Trophoblast cell (in vitro differentiated cells and primary cell): Measurements from ENCODE around the gene NR1H4.

ENCODE experiments used
- DNase-seq, 2 donors: peaks; one replicate each; pipeline ENCODE4 v3.0.0-alpha.2; 2016
- H2AFZ ChIP-seq: 2 replicates; pipeline ENCODE4 v1.6.1; 2013; ENCODE audit warnings: low read length, moderate library complexity, mild to moderate bottlenecking; ENCODE audit not compliant: insufficient read depth, poor library complexity
- H2AK5ac ChIP-seq: 2 replicates; pipeline ENCODE4 v1.6.1; 2013; ENCODE audit warnings: mild to moderate bottlenecking, low read length
- H2BK120ac ChIP-seq: 2 replicates; pipeline ENCODE4 v1.6.1; 2013; ENCODE audit warnings: low read length, mild to moderate bottlenecking, moderate library complexity; ENCODE audit not compliant: insufficient read depth, poor library complexity
- H2BK12ac ChIP-seq: 2 replicates; pipeline ENCODE4 v1.6.1; 2013; ENCODE audit warnings: mild to moderate bottlenecking, low read length, moderate library complexity
- H2BK5ac ChIP-seq: 2 replicates; pipeline ENCODE4 v1.6.1; 2013; ENCODE audit warnings: low read length, low read depth, moderate library complexity, mild to moderate bottlenecking; ENCODE audit not compliant: poor library complexity
- H3K14ac ChIP-seq: 2 replicates; pipeline ENCODE4 v1.6.1; 2013; ENCODE audit warnings: mild to moderate bottlenecking, low read length
- H3K18ac ChIP-seq: 2 replicates; pipeline ENCODE4 v1.6.1; 2013; ENCODE audit warnings: mild to moderate bottlenecking, low read length
- H3K23ac ChIP-seq: 2 replicates; pipeline ENCODE4 v1.6.1; 2013; ENCODE audit warnings: low read length
- H3K27ac ChIP-seq: 2 replicates; pipeline ENCODE4 v1.5.1; 2013; ENCODE audit warnings: low read depth, mild to moderate bottlenecking, inconsistent platforms, low read length, moderate library complexity
- H3K27me3 ChIP-seq: 2 replicates; pipeline ENCODE4 v1.6.1; 2013; ENCODE audit warnings: inconsistent platforms, mild to moderate bottlenecking, low read length, moderate library complexity; ENCODE audit not compliant: insufficient read depth
- H3K36me3 ChIP-seq, 2 experiments: 1 replicate in 1 of 2; 2 replicates in 1 of 2; pipeline ENCODE4 v1.6.1; 2013; ENCODE audit warnings: low read length in 2 of 2, mild to moderate bottlenecking in 2 of 2, moderate library complexity in 1 of 2; ENCODE audit not compliant: insufficient read depth in 2 of 2, control insufficient read depth in 1 of 2
- H3K4ac ChIP-seq: 2 replicates; pipeline ENCODE4 v1.6.1; 2013; ENCODE audit warnings: low read depth, mild to moderate bottlenecking, low read length, moderate library complexity
- H3K4me1 ChIP-seq, 2 experiments: 1 replicate in 1 of 2; 2 replicates in 1 of 2; pipeline ENCODE4 v1.6.1; 2013; ENCODE audit warnings: low read length in 2 of 2, mild to moderate bottlenecking in 2 of 2, moderate library complexity in 1 of 2; ENCODE audit not compliant: insufficient read depth in 2 of 2, control insufficient read depth in 1 of 2
- H3K4me2 ChIP-seq: 2 replicates; pipeline ENCODE4 v1.6.1; 2013; ENCODE audit warnings: inconsistent platforms, mild to moderate bottlenecking, low read length, moderate library complexity
- H3K4me3 ChIP-seq: 2 replicates; pipeline ENCODE4 v1.5.1; 2013; ENCODE audit warnings: mild to moderate bottlenecking, low read depth, low read length, inconsistent platforms
- H3K79me1 ChIP-seq: one replicate; pipeline ENCODE4 v1.6.1; 2013; ENCODE audit warnings: low read length
- H3K79me2 ChIP-seq: 2 replicates; pipeline ENCODE4 v1.6.1; 2013; ENCODE audit warnings: low read length, mild to moderate bottlenecking; ENCODE audit not compliant: control insufficient read depth, insufficient read depth, poor library complexity
- H3K9ac ChIP-seq: 2 replicates; pipeline ENCODE4 v1.6.1; 2013; ENCODE audit warnings: mild to moderate bottlenecking, low read length
- H3K9me3 ChIP-seq: 2 replicates; pipeline ENCODE4 v1.6.1; 2013; ENCODE audit warnings: low read depth, mild to moderate bottlenecking, control low read depth, inconsistent platforms, low read length; ENCODE audit not compliant: insufficient read depth
- H4K12ac ChIP-seq: 2 replicates; pipeline ENCODE4 v1.6.1; 2013; ENCODE audit warnings: low read depth, mild to moderate bottlenecking, low read length, moderate library complexity
- H4K8ac ChIP-seq: 2 replicates; pipeline ENCODE4 v1.6.1; 2013; ENCODE audit warnings: low read depth, mild to moderate bottlenecking, low read length, moderate library complexity
- H4K91ac ChIP-seq: one replicate; pipeline ENCODE4 v1.6.1; 2013; ENCODE audit warnings: low read depth, mild to moderate bottlenecking, low read length, moderate library complexity
- WGBS: extraction: QIAGEN DNeasy Blood & Tissue Kit; methylation state at CpG from one replicate; pipeline ENCODE4 v1.1.7; 2013; ENCODE audit warnings: missing lambda C conversion rate; ENCODE audit not compliant: insufficient read length, insufficient coverage; ENCODE audit errors: extremely low coverage; 5-methylcytosine and 5-hydroxymethylcytosine counted together

NR1H4 gene

DNA sequence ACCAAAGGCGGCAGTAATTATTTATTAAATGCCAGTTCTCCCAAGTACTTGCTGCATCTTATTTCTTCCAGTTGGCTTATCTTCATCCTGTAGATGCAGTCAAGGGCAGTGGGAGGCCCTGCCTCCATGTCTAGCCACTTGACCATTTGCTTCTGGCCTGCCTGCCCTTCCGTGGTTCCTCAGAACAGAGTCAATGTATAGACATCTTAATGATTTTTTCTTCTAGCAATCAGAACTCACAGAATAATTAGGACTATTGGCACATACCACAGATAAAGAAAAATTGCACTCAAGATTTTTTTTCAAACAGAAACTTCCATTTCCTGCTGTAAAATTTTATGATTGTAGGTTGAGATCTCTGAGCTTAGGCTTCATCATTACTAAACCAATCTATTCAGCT, 20.9 kb downstream of the NR1H4 start:
- Histone ChIP-seq H3K27me3 (no peaks in the 10 kb centered on the region), H2BK5ac (no peak overlapping the region), H3K4me3 (no peak overlapping the region), H3K79me1 (no peaks in the 10 kb centered on the region), H3K9me3 (no peaks in the 10 kb centered on the region), H3K14ac (no peak overlapping the region), H4K91ac (no peak overlapping the region), H3K4me1 (no peaks in the 10 kb centered on the region), H3K36me3 (no peaks in the 10 kb centered on the region), H3K27ac (no peak overlapping the region), H2BK120ac (no peak overlapping the region), H4K8ac (no peak overlapping the region), H2BK12ac (no peak overlapping the region), H3K18ac (no peak overlapping the region), H3K9ac (no peak overlapping the region), H3K23ac (no peak overlapping the region), H2AFZ (no peak overlapping the region), H3K79me2 (no peaks in the 10 kb centered on the region), H3K4me2 (no peak overlapping the region), H3K4ac (no peak overlapping the region), H4K12ac (no peak overlapping the region), H2AK5ac (no peak overlapping the region)
- WGBS, result no CpG with 5 or more reads among the region's 2 CpGs
- no peak for DNase-seq

DNA sequence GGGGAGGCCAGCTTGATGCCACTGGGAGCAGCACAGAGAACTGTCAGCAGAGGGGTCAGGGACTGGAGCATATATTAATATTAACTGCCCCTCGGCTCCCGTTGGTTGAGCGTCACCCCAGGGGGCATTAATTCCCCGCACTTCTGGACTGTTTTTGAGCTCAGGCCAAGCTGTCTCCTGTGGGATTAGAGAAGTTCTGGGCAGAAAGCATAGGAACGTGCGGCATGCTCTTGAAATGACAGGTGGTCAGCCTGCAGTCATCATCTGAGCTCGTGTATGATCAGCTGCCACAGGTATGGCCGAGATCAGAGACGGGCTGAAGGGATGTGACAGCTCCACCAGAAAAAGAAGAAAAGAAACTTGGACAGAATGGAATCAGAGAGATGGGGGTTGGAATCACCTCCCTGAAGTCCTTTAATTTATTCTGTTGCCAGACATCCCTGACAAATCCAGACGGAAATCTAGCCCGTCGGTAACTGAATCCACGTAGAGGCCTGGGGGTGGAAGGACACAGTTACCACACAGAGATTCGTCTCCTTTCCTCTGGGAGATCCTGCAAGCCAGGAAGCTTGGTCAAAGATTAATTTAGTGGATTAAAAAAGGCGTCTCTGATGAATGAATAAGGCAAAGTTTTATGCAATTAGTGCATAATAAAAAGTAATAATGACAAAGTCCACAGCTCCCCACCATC, 23.6 kb downstream of the NR1H4 start:
- H2BK12ac ChIP-seq, result no peak overlapping the region
- H2AK5ac ChIP-seq, result no peak overlapping the region
- no peak overlapping the region for H4K91ac ChIP-seq
- H3K79me2 ChIP-seq, result no peaks in the 10 kb centered on the region
- no peak overlapping the region for H3K27ac ChIP-seq
- H3K23ac ChIP-seq, result no peak overlapping the region
- no peaks in the 10 kb centered on the region for H3K36me3 ChIP-seq
- peak in 1 of 2 donors; percentile 21 for DNase-seq
- H4K12ac ChIP-seq, result no peak overlapping the region
- no peak overlapping the region for H3K4me2 ChIP-seq
- H2AFZ ChIP-seq, result no peak overlapping the region
- H3K4me1 ChIP-seq, result no peaks in the 10 kb centered on the region
- no peak overlapping the region for H3K14ac ChIP-seq
- WGBS, result no CpG with 5 or more reads among the region's 15 CpGs
- H3K27me3 ChIP-seq, result no peaks in the 10 kb centered on the region
- H2BK5ac ChIP-seq, result no peak overlapping the region
- no peak overlapping the region for H3K4me3 ChIP-seq
- H3K18ac ChIP-seq, result no peak overlapping the region
- H3K9ac ChIP-seq, result no peak overlapping the region
- H3K4ac ChIP-seq, result no peak overlapping the region
- no peaks in the 10 kb centered on the region for H3K79me1 ChIP-seq
- no peak overlapping the region for H2BK120ac ChIP-seq
- no peaks in the 10 kb centered on the region for H3K9me3 ChIP-seq
- H4K8ac ChIP-seq, result no peak overlapping the region

DNA sequence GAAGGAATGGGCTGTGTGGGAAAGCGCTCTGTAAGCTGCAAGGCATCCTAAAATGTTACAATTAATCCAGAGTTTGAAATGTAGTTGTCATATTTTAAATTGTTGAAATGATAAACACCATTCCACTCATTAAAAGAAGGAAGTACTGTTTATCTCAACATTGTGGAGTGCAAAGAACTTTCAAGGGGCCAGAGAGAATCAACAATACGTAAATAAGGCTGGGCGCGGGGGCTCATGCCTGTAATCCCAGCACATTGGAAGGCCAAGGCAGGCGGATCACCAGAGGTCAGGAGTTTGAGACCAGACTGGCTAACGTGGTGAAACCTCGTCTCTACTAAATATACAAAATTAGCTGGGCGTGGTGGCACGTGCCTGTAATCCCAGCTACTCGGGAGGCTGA, 24.5 kb downstream of the NR1H4 start:
- H3K27me3 ChIP-seq, result no peaks in the 10 kb centered on the region
- no peak overlapping the region for H3K14ac ChIP-seq
- no peak overlapping the region for H3K27ac ChIP-seq
- H3K79me1 ChIP-seq, result no peaks in the 10 kb centered on the region
- no peak overlapping the region for H2AK5ac ChIP-seq
- no peak overlapping the region for H3K9ac ChIP-seq
- H2BK5ac ChIP-seq, result no peak overlapping the region
- H3K79me2 ChIP-seq, result no peaks in the 10 kb centered on the region
- H3K4ac ChIP-seq, result no peak overlapping the region
- H3K9me3 ChIP-seq, result no peaks in the 10 kb centered on the region
- H3K36me3 ChIP-seq, result no peaks in the 10 kb centered on the region
- H3K23ac ChIP-seq, result no peak overlapping the region
- DNase-seq, result no peak
- H3K4me2 ChIP-seq, result no peak overlapping the region
- no peaks in the 10 kb centered on the region for H3K4me1 ChIP-seq
- no peak overlapping the region for H2BK120ac ChIP-seq
- H3K4me3 ChIP-seq, result no peak overlapping the region
- H2BK12ac ChIP-seq, result no peak overlapping the region
- H4K8ac ChIP-seq, result no peak overlapping the region
- H2AFZ ChIP-seq, result no peak overlapping the region
- WGBS, result no CpG with 5 or more reads among the region's 10 CpGs
- no peak overlapping the region for H4K91ac ChIP-seq
- H3K18ac ChIP-seq, result no peak overlapping the region
- H4K12ac ChIP-seq, result no peak overlapping the region

DNA sequence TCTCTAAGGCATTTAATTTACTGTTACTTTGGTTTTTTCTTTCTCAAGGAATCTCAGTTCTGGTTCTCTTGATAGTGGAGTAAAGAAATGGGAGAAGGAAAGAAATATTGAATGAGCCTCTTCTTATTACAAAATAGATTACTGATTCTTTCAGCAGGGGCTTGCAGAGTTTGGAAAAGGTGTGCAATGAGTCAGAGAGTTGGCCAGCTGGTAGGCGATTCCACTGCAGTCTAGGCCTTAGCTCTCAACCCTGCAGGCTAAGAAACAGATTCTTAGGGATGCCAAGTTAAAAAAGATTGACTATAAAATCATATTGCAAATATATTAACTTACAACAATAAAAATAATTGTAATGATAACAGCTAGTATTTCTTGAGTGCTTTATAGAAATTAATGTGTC, 25.8 kb downstream of the NR1H4 start:
- no CpG with 5 or more reads among the region's 1 CpG for WGBS
- DNase-seq, result peak; percentile 6 to 51

More for the DNA sequence above, 25.8 kb downstream of the NR1H4 start:
- no peaks in the 10 kb centered on the region for H3K4me1 ChIP-seq
- H2AK5ac ChIP-seq, result no peak overlapping the region
- no peaks in the 10 kb centered on the region for H3K9me3 ChIP-seq
- no peaks in the 10 kb centered on the region for H3K36me3 ChIP-seq
- no peak overlapping the region for H3K4me3 ChIP-seq
- no peak overlapping the region for H4K8ac ChIP-seq
- no peak overlapping the region for H3K27ac ChIP-seq
- no peak overlapping the region for H4K91ac ChIP-seq
- H3K79me2 ChIP-seq, result no peaks in the 10 kb centered on the region
- H3K14ac ChIP-seq, result no peak overlapping the region
- H3K79me1 ChIP-seq, result no peaks in the 10 kb centered on the region
- no peaks in the 10 kb centered on the region for H3K27me3 ChIP-seq
- H3K4ac ChIP-seq, result no peak overlapping the region
- H2BK120ac ChIP-seq, result no peak overlapping the region
- H2BK5ac ChIP-seq, result no peak overlapping the region
- no peak overlapping the region for H3K23ac ChIP-seq
- no peak overlapping the region for H3K4me2 ChIP-seq
- H2AFZ ChIP-seq, result no peak overlapping the region
- H2BK12ac ChIP-seq, result no peak overlapping the region
- H3K18ac ChIP-seq, result no peak overlapping the region
- H3K9ac ChIP-seq, result no peak overlapping the region
- H4K12ac ChIP-seq, result no peak overlapping the region
